Activated CD4-positive, alpha-beta T cell treated with anti-CD3 and anti-CD28 coated beads for 24 hours (primary cell): Measurements from ENCODE around the gene FAM219A.
A peak's percentile ranks its signal among the peaks of the same experiment; 100 is the strongest.

ENCODE experiments used
- DNase-seq, 2 donors: peaks; one replicate each; pipeline ENCODE4 v3.0.0-alpha.2; 2020; ENCODE audit warnings: low read depth in 2 of 2

FAM219A gene

GRCh38 chr9:34458013-34458958 lies at the start of gene FAM219A, which contains the start of gene DNAI1:
Gene FAM219A (minus strand): TSS chr9:34458570. CDS start chr9:34458263, 307 bp downstream.
Gene DNAI1 (plus strand): TSS chr9:34458805. CDS start chr9:34459006, 201 bp downstream.
- peak; percentile 97 to 99 for DNase-seq

- DNase-seq: no peak
Observed at GRCh38 chr9:34507966-34508365, 49.6 kb upstream of the FAM219A start.

GRCh38 chr9:34507556-34507955 lies 49.2 kb upstream of the FAM219A start:
- no peak for DNase-seq

GRCh38 chr9:34506623-34507022 lies 48.3 kb upstream of the FAM219A start:
- DNase-seq: no peak

GRCh38 chr9:34505370-34506120 lies 47.2 kb upstream of the FAM219A start:
- no peak for DNase-seq

- DNase-seq: no peak
Observed at GRCh38 chr9:34503406-34503805, 45.0 kb upstream of the FAM219A start.

GRCh38 chr9:34502891-34503290 lies 44.5 kb upstream of the FAM219A start:
- DNase-seq: no peak

GRCh38 chr9:34502471-34502870 lies 44.1 kb upstream of the FAM219A start:
- no peak for DNase-seq

GRCh38 chr9:34501889-34502425 lies 43.6 kb upstream of the FAM219A start:
- DNase-seq: no peak

GRCh38 chr9:34501372-34501771 lies 43.0 kb upstream of the FAM219A start:
- DNase-seq: no peak

- DNase-seq: peak; percentile 73 to 81
Observed at GRCh38 chr9:34500623-34501267, 42.4 kb upstream of the FAM219A start.

- DNase-seq: no peak
Observed at GRCh38 chr9:34499076-34499475, 40.7 kb upstream of the FAM219A start.

GRCh38 chr9:34498553-34498952 lies 40.2 kb upstream of the FAM219A start:
- no peak for DNase-seq

- DNase-seq: no peak
Observed at GRCh38 chr9:34496149-34496712, 37.9 kb upstream of the FAM219A start.

- DNase-seq: no peak
Observed at GRCh38 chr9:34493972-34494535, 35.7 kb upstream of the FAM219A start.

GRCh38 chr9:34492051-34492450 lies 33.7 kb upstream of the FAM219A start:
- DNase-seq: no peak

- no peak for DNase-seq
Observed at GRCh38 chr9:34491596-34491995, 33.2 kb upstream of the FAM219A start.

- no peak for DNase-seq
Observed at GRCh38 chr9:34490760-34491159, 32.4 kb upstream of the FAM219A start.

- no peak for DNase-seq
Observed at GRCh38 chr9:34490360-34490759, 32.0 kb upstream of the FAM219A start.

- DNase-seq: no peak
Observed at GRCh38 chr9:34486572-34486971, 28.2 kb upstream of the FAM219A start.

GRCh38 chr9:34485822-34486221 lies 27.5 kb upstream of the FAM219A start:
- no peak for DNase-seq
